GM19438 (cell line): Measurements from ENCODE around the gene CCDC182.

Experiments used
- ATAC-seq: cut with Tn5 transposase; IDR thresholded peaks from one replicate; pipeline ENCODE4 v1.9.1; 2021; ENCODE audit warnings: low read depth; ENCODE audit not compliant: unreplicated experiment

Gene CCDC182

DNA sequence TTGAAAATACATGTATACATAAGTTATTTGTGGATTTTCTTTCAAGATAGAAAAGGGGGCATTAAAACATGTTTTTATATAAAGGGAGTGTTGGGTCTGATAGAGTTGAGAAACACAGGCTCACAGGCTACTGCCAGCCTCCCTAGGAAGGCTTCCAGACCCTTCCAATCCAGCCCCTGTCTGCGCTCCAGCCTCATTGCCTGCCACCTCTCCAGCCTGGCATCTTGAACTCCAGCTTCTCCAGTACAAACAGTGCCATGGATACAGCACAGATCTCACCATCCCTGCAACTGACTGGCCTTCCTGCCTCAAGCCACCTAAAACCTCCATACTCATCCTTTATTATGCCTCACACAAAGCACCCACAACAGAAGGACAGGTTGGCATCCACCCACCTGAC is 40.7 kb downstream of the CCDC182 start:
- ATAC-seq, result no peak

DNA sequence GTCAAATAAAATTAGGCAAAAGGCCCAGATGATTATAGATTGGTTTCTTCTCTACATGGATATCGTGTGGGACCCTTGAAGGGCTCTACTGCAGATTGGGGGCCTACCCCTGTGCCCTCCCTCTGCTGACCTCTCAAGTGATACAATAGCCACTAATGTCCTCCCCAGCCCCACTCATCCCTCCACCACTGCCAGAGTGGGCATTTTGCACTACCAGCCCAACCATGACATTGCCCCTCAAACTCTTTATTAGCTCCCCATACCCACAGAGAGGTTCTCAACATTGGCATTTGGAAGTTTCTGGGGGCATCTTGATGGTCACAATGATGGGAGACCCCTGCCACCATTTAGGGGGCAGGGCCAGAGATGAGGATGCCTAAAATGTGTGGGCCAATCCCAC is 41.8 kb downstream of the CCDC182 start:
- ATAC-seq, result no peak

DNA sequence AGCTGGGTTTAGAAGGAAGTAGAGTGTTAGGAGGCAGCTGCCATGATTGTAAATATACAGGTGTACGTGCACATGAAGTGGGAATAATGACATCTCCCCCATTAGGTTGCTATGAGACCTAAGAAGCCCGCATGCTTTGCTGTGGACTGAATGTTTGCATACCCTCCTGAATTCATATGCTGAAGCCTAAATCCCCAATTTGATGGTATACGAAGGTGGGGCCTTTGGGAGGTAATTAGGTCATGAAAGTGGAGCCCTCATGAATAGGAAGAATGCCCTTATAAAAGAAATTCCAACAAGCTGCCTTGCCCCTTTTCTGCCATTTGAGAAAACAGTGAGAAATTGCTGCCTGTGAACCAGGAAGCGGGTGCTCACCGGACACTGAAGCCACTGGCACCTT is 44.0 kb downstream of the CCDC182 start:
- no peak for ATAC-seq

DNA sequence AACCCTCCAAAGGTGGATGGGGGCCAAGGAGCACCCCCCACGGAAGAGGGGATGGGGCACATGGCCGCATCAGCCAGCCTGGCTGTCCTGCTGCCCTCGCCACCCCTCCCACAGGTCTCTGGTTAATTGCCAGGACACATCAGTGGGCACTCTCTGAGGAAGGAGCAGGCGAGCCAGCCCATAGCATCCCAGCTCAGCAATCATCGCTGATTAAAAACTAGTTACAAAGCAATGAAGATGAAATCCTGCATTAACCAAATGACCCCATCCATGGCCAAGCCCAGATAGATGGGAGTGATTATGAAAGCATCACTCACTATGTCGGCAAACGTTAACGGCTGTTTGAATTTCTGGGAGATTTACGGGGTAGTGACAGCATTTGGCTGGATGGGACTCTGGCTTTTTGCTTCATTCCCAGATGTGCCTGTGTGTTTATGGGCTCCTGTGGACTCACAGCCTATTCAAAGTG is 45.3 kb downstream of the CCDC182 start:
- no peak for ATAC-seq

DNA sequence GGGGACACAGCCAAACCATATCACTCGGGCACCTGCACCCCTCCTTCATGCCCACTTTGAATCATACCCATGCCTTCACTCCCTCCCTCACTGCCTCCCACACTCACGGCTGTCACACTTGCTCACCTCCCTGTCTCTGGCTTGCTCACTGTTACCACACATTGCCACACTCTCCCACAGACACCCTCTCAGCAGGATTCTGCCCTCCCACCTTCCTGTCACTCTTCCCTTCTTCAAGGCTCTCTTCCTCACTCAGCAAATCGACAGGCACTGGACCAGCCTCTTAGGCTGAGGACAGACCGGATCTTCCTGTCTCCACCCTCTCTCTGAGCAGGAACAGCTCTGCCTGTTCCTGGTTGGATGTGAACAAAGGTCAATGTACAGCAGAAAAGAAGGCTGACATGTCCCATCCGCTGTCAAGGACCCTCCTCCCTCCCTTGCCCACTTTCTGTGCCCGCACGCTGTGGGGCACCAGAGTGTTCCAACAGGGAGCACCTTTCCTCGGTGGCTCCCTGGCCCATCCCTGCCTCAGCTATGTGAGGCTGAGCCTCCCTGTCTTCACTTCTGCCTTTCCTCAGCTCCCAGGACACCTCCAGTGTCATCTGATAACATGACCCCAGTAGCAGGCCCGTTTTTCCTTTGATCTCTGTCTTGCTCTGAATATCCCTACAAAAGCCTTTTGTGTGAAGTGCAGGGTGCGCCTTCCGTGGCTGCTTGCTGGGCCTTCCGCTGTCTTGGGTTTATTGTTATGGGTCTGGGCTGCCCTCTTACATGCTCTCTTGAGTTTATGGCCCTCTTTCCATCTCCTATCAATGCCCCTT is 47.0 kb downstream of the CCDC182 start:
- ATAC-seq, result no peak

DNA sequence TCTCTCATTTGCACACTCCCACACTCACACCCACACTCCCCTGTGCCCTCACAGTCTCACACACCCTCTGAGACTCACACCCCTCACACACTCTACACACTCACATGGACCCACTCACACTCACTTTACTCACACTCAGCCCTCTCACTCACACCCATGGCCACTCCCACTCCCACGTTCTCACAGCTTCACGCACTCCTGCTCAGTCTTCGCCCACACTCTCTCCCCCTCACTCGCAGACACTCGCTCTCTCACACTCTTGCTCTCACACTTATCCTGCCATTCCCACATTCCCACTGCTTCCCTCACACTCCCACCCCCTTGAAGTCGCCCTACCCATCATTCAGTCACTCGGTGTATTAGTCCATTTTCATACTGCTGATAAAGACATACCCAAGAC is 47.9 kb downstream of the CCDC182 start:
- ATAC-seq, result no peak

DNA sequence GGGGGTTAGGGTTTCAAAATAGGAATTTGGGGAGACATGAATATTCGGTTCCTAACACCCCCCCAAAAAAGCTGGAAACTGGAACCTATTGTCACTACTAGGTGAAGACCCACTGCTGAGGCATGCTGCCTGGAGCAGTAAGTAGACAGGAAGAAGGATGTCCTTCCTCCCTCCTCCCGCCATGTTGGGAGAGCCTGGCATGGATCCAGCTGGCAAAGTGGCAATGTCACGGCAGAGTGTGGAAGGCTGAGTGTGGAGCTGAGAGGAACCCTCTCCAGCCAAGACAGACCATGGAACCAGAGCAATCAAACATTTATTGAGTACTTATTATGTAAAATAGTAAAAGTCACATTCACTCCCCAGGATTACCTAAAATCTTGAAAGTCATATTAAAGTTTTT is 49.0 kb downstream of the CCDC182 start:
- ATAC-seq, result no peak
